Muscle of leg (tissue), 11 donors: ENCODE measurements around the gene RNF112. TPM values are rescaled to one million over a fixed set of nuclear protein-coding genes. Genes with fewer than 3 reads are reported as not detected.

Source experiments
- DNase-seq: peaks from one replicate; pipeline ENCODE4 v3.0.0; 2013
- H3K27ac ChIP-seq: one replicate; pipeline ENCODE4 v1.5.1; 2013; ENCODE audit warnings: mild to moderate bottlenecking, low read length, control low read depth
- H3K27me3 ChIP-seq: one replicate; pipeline ENCODE4 v1.6.1; 2013; ENCODE audit warnings: low read length; ENCODE audit not compliant: control insufficient read depth, insufficient read depth
- H3K36me3 ChIP-seq: one replicate; pipeline ENCODE4 v1.6.1; 2013; ENCODE audit warnings: low read length; ENCODE audit not compliant: control insufficient read depth, insufficient read depth
- H3K4me1 ChIP-seq: one replicate; pipeline ENCODE4 v1.6.1; 2013; ENCODE audit warnings: low read length; ENCODE audit not compliant: control insufficient read depth, insufficient read depth
- H3K4me3 ChIP-seq: one replicate; pipeline ENCODE4 v1.5.1; 2013; ENCODE audit warnings: low read length, control low read depth
- H3K9me3 ChIP-seq: replicated peaks from 2 replicates; pipeline ENCODE4 v1.6.1; 2013; ENCODE audit warnings: low read depth, low read length; ENCODE audit not compliant: control insufficient read depth
- WGBS: methylation state at CpG from one replicate; pipeline ENCODE4 v1.1.5; 2013; ENCODE audit warnings: missing lambda C conversion rate; ENCODE audit not compliant: insufficient coverage; 5-methylcytosine and 5-hydroxymethylcytosine counted together
- polyA plus RNA-seq, 8 donors: library from polyadenylated mRNA; unstranded; fragments of 120-200 nt; gene quantifications; one replicate each; pipeline versions ENCODE4 v1.2.1 to v1.2.3, GENCODE V29; 2013; ENCODE audit warnings: inconsistent platforms in 1 of 8, low replicate concordance in 1 of 8; ENCODE audit not compliant: insufficient read length in 8 of 8, insufficient read depth in 1 of 8
- total RNA-seq: library from RNA; stranded (reverse); fragments of 120-200 nt; gene quantifications from one replicate; pipeline ENCODE4 v1.2.4, GENCODE V29; 2013

The RNF112 gene
- total and polyA plus RNA-seq, 9 donors, result 2.8 to 5.4 (median 4.1) TPM

- WGBS, result 77% methylated on average over 3 of the region's 5 CpGs
- Histone ChIP-seq H3K27ac (no peak overlapping the region), H3K27me3 (peaks cover 3% of the 10 kb centered on the region), H3K4me1 (peaks cover 32% of the 10 kb centered on the region), H3K9me3 (no peaks in the 10 kb centered on the region), H3K4me3 (no peak overlapping the region), H3K36me3 (no peaks in the 10 kb centered on the region)
- no peak for DNase-seq
Observed at GRCh38 chr17:19413761-19414160, 2.7 kb downstream of the RNF112 start.

GRCh38 chr17:19414396-19415280 lies 3.6 kb downstream of the RNF112 start:
- 70% methylated on average over 26 of the region's 28 CpGs for WGBS
- Histone ChIP-seq H3K9me3 (no peaks in the 10 kb centered on the region), H3K27me3 (peaks cover 3% of the 10 kb centered on the region), H3K4me3 (no peak overlapping the region), H3K4me1 (peaks cover 32% of the 10 kb centered on the region), H3K27ac (no peak overlapping the region), H3K36me3 (no peaks in the 10 kb centered on the region)
- no peak for DNase-seq

- Histone ChIP-seq H3K4me3 (no peak overlapping the region), H3K27ac (no peak overlapping the region), H3K27me3 (peaks cover 3% of the 10 kb centered on the region), H3K36me3 (no peaks in the 10 kb centered on the region), H3K4me1 (peaks cover 27% of the 10 kb centered on the region), H3K9me3 (no peaks in the 10 kb centered on the region)
- DNase-seq, result no peak
- 52% methylated on average over 12 of the region's 13 CpGs for WGBS
Observed at GRCh38 chr17:19415311-19415710, 4.3 kb downstream of the RNF112 start.

- Histone ChIP-seq H3K4me3 (no peak overlapping the region), H3K27me3 (peaks cover 2% of the 10 kb centered on the region), H3K27ac (no peak overlapping the region), H3K4me1 (peaks cover 19% of the 10 kb centered on the region), H3K36me3 (no peaks in the 10 kb centered on the region), H3K9me3 (no peaks in the 10 kb centered on the region)
- WGBS, result 93% methylated on average over 14 of the region's 18 CpGs
- no peak for DNase-seq
Observed at GRCh38 chr17:19415806-19416775, 5.1 kb downstream of the RNF112 start.

- Histone ChIP-seq H3K36me3 (no peaks in the 10 kb centered on the region), H3K9me3 (no peaks in the 10 kb centered on the region), H3K27me3 (no peaks in the 10 kb centered on the region), H3K27ac (no peak overlapping the region), H3K4me1 (peaks cover 9% of the 10 kb centered on the region), H3K4me3 (no peak overlapping the region)
- no peak for DNase-seq
- WGBS, result 66% methylated on average over 3 of the region's 3 CpGs
Observed at GRCh38 chr17:19417611-19418010, 6.6 kb downstream of the RNF112 start.

- no peak overlapping the region for H3K4me3 ChIP-seq
- peak; percentile 73 for DNase-seq
- no peaks in the 10 kb centered on the region for H3K36me3 ChIP-seq
- no peaks in the 10 kb centered on the region for H3K27me3 ChIP-seq
- H3K27ac ChIP-seq, result no peak overlapping the region
- H3K4me1 ChIP-seq, result peaks cover 5% of the 10 kb centered on the region
- H3K9me3 ChIP-seq, result no peaks in the 10 kb centered on the region
- 44% methylated on average over 5 of the region's 7 CpGs for WGBS
Observed at GRCh38 chr17:19418251-19418992, 7.4 kb downstream of the RNF112 start.

- Histone ChIP-seq H3K36me3 (no peaks in the 10 kb centered on the region), H3K4me1 (peaks cover 2% of the 10 kb centered on the region), H3K27me3 (no peaks in the 10 kb centered on the region), H3K9me3 (no peaks in the 10 kb centered on the region), H3K4me3 (no peak overlapping the region), H3K27ac (no peak overlapping the region)
- DNase-seq, result no peak
- no CpG with 5 or more reads among the region's 4 CpGs for WGBS
Observed at GRCh38 chr17:19421219-19421618, 10.2 kb downstream of the RNF112 start.

GRCh38 chr17:19421926-19422325 lies 10.9 kb downstream of the RNF112 start:
- no peak overlapping the region for H3K27ac ChIP-seq
- H3K4me1 ChIP-seq, result peaks cover 2% of the 10 kb centered on the region
- no peak overlapping the region for H3K4me3 ChIP-seq
- no peaks in the 10 kb centered on the region for H3K9me3 ChIP-seq
- no peaks in the 10 kb centered on the region for H3K27me3 ChIP-seq
- H3K36me3 ChIP-seq, result no peaks in the 10 kb centered on the region
- WGBS, result no CpG with 5 or more reads among the region's 6 CpGs
- no peak for DNase-seq

GRCh38 chr17:19424934-19425868 lies 14.2 kb downstream of the RNF112 start:
- 61% methylated on average over 5 of the region's 8 CpGs for WGBS
- Histone ChIP-seq H3K27me3 (no peaks in the 10 kb centered on the region), H3K27ac (no peak overlapping the region)

More at GRCh38 chr17:19424934-19425868, 14.2 kb downstream of the RNF112 start:
- H3K4me3 ChIP-seq, result no peak overlapping the region
- DNase-seq, result no peak
- H3K9me3 ChIP-seq, result no peaks in the 10 kb centered on the region
- no peaks in the 10 kb centered on the region for H3K36me3 ChIP-seq
- no peaks in the 10 kb centered on the region for H3K4me1 ChIP-seq
